ENCODE results near the gene P2RX4.
"Not testable (repeated sequence)": the region's sequence is repeated elsewhere in the genome, so short reads cannot be mapped to it uniquely, and the experiment has no call there.

The P2RX4 gene

DNA sequence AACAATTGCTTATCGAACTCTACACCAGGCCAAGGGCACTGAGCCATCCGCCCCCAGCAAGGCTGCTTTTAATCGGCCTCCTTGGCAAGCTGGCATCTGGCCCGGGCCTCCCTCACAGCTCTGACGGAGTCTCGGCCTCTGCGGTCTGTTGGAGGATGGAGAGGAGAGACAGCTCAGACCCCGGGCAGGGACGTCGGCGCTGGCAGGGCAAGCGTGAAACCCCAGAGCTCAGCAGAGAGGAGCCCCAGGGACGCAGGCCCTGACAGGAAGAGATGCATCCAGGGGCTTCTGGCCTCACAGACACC lies 69.1 kb downstream of the P2RX4 start:
- peak in 1 of 3 donors; percentile 47 for DNase-seq

DNA sequence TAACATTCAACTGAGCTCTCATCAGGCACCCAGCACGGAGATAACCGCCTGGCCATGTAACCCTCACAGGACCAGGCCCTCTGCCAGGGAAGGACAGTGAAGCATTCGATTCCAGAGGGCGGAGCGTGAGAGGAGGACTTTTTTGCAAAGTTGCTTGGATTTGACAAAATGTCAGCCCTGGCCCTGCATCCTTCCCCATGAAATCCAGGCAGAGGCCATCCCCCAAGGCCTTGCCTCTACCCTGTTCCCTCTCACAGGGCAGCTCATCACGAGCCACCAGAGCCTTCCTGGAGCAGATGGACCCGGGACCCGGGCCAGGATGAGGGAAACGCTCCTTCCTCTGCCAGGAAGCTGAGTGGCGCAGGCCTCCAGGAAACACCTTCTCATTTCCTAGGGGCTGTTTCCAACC lies 69.6 kb downstream of the P2RX4 start:
- DNase-seq = no peak

DNA sequence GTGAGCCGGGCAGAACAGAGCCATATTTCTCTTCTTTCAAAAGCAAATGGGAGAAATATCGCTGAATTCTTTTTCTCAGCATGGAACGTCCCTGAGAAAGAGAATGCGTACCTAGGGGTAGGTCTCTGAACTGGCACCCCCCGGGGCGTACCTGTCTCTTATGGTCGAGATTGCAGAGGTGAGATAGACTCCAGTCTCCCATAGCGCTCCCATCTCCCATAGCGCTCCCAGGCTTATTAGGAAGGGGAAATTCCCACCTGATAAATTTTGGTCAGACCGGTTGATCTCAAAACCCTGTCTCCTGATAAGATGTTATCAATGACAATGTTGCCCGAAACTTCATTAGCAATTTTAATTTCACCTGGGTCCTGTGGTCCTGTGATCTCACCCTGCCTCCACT lies 70.6 kb downstream of the P2RX4 start:
- not testable (repeated sequence) for DNase-seq

DNA sequence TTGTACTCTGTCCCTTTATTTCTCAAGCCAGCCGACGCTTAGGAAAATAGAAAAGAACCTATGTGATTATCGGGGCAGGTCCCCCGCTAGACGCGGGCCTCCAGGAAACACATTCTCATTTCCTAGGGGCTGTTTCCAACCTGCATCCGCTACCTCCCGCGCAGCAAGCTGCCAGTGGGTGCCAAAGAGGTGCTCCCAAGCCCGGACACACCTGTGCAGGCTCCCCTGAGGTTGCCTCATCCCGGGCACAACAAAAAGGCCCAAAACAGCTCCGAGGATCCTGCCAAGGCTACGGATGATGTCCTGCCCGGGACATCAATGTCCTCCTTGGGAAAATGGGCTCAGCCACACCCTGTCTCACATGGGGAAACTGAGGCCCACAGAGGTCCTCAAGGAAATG lies 71.2 kb downstream of the P2RX4 start:
- not testable (repeated sequence) for DNase-seq

DNA sequence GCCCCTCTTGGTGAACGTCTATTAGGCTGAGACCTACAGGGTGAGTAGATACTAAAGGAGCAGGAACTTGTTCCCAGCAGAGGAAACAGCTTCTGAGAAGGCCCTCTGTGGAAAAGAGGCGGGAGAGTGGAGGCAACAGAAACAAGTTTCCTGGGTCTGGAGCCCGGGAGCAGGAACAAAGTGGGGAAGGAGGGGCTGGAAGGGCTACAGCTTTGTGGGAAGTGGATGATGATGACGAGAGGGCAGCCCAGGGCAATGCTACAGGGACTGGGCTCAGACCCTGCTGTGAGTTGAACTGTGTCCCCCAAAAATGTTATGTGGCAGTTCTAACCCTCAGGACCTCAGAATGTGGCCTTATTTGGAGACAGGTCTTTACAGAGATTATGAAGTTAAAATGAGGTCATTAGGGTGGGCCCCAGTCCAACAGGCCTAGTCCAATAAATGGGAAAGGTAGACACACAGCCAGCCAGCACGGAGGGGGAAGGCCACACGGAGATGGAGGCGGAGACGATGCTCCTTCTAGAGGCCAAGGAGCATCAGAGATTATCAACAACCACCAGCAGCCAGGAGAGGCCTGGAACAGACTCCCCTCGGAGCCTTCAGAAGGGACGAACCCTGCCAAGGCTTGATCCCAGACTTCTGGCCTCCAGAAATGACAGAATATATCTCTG lies 72.3 kb downstream of the P2RX4 start:
- DNase-seq = no peak

DNA sequence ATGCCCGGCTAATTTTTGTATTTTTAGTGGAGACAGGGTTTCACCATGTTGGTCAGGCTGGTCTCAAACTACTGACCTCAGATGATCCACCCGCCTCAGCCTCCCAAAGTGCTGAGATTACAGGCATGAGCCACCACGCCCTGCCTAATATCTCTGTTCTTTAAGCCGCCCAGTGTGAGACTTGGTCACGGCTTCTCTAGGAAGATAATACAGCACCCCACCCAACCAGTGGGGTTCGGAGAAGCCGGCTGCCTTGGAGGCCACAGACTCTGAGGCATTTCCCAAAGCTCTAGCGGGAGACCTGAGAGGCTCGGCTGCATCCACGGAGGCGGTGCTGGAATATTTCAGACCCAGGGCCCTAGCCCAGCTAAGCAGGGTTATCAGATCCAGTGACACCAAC lies 73.0 kb downstream of the P2RX4 start:
- peak in 1 of 3 donors; percentile 11 for DNase-seq

DNA sequence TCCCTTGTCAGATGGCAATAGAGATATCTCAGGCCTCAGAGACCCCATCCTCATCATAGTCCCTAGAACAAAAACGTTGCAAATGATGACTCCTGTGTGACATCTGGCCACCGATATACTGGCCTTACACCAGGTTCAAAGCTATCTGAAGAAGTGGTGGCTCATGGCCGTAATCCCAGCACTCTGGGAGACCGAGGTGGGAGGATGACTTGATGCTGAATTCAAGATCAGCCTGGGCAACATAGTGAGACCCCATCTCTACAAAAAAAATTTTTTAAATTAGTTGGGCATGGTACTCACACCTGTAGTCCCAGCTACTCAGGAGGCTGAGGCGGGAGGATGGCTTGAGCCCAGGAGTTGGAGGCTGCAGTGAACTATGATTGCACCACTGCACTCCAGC lies 73.5 kb downstream of the P2RX4 start:
- peak in 1 of 3 donors; percentile 10 for DNase-seq

All from suppressor macrophage treated with lipopolysaccharide for 1 hour (primary cell).